CD4-positive, alpha-beta T cell (primary cell): ENCODE data around the gene MBTPS1. TPM values are rescaled to one million over a fixed set of nuclear protein-coding genes. Genes with fewer than 3 reads are reported as not detected.

ENCODE experiments used
- ATAC-seq: fragments of 200-7000 bp; cut with Tn5 transposase; one replicate; pipeline ENCODE4 v1.10.0; 2022; ENCODE audit warnings: mild to moderate bottlenecking; ENCODE audit not compliant: poor library complexity
- CTCF ChIA-PET: fragments of 350-600 bp; sonication (Branson Sonifier 250); formaldehyde crosslinking; loops from one replicate; lab custom pipeline; 2021; ENCODE audit warnings: antibody characterized with exemption, inconsistent platforms; lab: Charles Lee
- POLR2A ChIA-PET: fragments of 350-600 bp; sonication (Branson Sonifier 250); formaldehyde crosslinking; loops from one replicate; lab custom pipeline; 2021; ENCODE audit warnings: antibody characterized with exemption, inconsistent platforms; lab: Charles Lee
- DNase-seq, 14 experiments: peaks; one replicate each; pipeline ENCODE4 v3.0.0-alpha.2; 2013 to 2020; ENCODE audit warnings: mixed read lengths in 2 of 14
- H3K27ac ChIP-seq, 2 donors: one replicate each; pipeline versions ENCODE4 v1.5.1 to v1.7.0; 2013; ENCODE audit warnings: low read length in 2 of 2, low read depth in 1 of 2, mild to moderate bottlenecking in 1 of 2
- H3K27me3 ChIP-seq, 2 experiments: 1 replicate in 1 of 2; 2 replicates in 1 of 2; pipeline versions ENCODE4 v1.6.1 to v1.7.0; 2013; ENCODE audit warnings: low read length in 2 of 2, control low read depth in 1 of 2, mild to moderate bottlenecking in 1 of 2, moderate library complexity in 1 of 2; ENCODE audit not compliant: insufficient read depth in 2 of 2, control insufficient read depth in 1 of 2
- H3K36me3 ChIP-seq: one replicate; pipeline ENCODE4 v1.6.1; 2013; ENCODE audit warnings: low read length, control low read depth; ENCODE audit not compliant: insufficient read depth
- H3K4me1 ChIP-seq: one replicate; pipeline ENCODE4 v1.6.1; 2013; ENCODE audit warnings: low read length, control low read depth; ENCODE audit not compliant: insufficient read depth
- H3K4me3 ChIP-seq: one replicate; pipeline ENCODE4 v1.5.1; 2013; ENCODE audit warnings: mild to moderate bottlenecking, low read length, moderate library complexity
- H3K9me3 ChIP-seq, 2 experiments: 1 replicate in 1 of 2; 2 replicates in 1 of 2; pipeline versions ENCODE4 v1.6.1 to v1.7.0; 2013; ENCODE audit warnings: low read length in 2 of 2, mild to moderate bottlenecking in 2 of 2, control low read depth in 1 of 2, moderate library complexity in 1 of 2; ENCODE audit not compliant: control insufficient read depth in 1 of 2, insufficient read depth in 1 of 2
- H3K27ac Mint-ChIP-seq: one replicate; pipeline ENCODE4 v1.8.0; 2020; ENCODE audit warnings: mixed read lengths
- H3K27me3 Mint-ChIP-seq: one replicate; pipeline ENCODE4 v1.8.0; 2021; ENCODE audit warnings: mixed read lengths
- H3K36me3 Mint-ChIP-seq: one replicate; pipeline ENCODE4 v1.8.0; 2021; ENCODE audit warnings: low read depth, mixed read lengths
- H3K4me1 Mint-ChIP-seq: one replicate; pipeline ENCODE4 v1.8.0; 2021; ENCODE audit warnings: low read depth, mixed read lengths
- H3K4me3 Mint-ChIP-seq: one replicate; pipeline ENCODE4 v1.8.0; 2020; ENCODE audit warnings: mild to moderate bottlenecking, mixed read lengths
- H3K9me3 Mint-ChIP-seq: one replicate; pipeline ENCODE4 v1.8.0; 2020; ENCODE audit warnings: mixed read lengths
- intact Hi-C, 2 experiments: fragments of 100-400 bp; cut with DNase I in 1 of 2; cut with micrococcal nuclease in 1 of 2; formaldehyde crosslinking; loops; one replicate each; pipeline versions ENCODE4 v1.15.1 to v1.9.0; 2023 to 2025; cut with DNase I, micrococcal nuclease
- total RNA-seq, 174 experiments: library from RNA in 2 of 174; stranded (reverse) in 2 of 174; gene quantifications; one replicate each; pipeline ENCODE4 v1.2.3 and lab custom pipeline; 2021 to 2026
- TF ChIP-seq, protein P1 (sequence below): fragments of 200-600 bp; IDR thresholded peaks from one replicate; pipeline ENCODE4 v1.8.0; 2022; ENCODE audit warnings: antibody characterized with exemption, mild to moderate bottlenecking

The MBTPS1 gene
- total RNA-seq, 2 experiments from 2014 or later, result 121 to 122 TPM

DNA sequence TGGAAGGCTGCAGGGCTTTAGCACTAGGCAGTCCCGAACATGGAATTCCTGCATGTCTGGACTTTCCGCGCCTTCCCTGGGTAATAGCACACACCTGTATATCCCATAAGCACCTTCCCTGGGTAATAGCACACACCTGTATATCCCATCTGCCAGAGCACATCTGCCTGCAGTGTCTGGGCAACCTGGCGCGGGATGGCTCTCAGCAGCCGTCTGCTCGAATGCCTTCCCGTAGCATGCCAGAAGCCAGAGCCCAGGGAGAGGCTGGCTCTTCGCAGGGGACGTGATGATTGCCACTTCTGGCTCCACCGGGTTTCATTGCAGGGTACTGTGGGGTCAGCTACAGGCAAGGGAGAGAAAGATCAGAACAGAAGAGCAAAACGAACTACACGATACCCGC lies 21.3 kb downstream of the MBTPS1 start:
- H3K27ac Mint-ChIP-seq, result no peak overlapping the region

DNA sequence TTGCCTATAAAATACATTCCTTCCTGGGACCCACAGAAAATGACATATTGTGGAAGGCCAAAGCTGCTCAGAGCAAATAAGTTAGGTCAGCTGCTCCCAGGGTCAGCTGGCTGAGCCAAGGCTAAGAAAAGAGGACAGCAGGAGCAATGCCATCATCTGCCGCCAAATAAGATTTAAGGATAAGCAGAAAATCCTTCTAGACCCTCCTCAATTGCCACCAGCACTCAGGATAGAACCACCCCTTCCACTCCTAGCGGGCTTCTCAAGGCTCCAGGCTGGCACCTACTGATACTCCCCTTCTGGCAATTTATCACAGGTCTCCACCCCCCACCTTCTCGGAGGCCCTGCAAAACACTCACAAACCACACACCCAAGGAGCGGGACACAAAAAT lies 22.9 kb downstream of the MBTPS1 start:
- ATAC-seq (no peak), DNase-seq (no peak)
- ChIA-PET CTCF (no interaction called here), POLR2A (no interaction called here)
- TF ChIP-seq, protein P1, sequence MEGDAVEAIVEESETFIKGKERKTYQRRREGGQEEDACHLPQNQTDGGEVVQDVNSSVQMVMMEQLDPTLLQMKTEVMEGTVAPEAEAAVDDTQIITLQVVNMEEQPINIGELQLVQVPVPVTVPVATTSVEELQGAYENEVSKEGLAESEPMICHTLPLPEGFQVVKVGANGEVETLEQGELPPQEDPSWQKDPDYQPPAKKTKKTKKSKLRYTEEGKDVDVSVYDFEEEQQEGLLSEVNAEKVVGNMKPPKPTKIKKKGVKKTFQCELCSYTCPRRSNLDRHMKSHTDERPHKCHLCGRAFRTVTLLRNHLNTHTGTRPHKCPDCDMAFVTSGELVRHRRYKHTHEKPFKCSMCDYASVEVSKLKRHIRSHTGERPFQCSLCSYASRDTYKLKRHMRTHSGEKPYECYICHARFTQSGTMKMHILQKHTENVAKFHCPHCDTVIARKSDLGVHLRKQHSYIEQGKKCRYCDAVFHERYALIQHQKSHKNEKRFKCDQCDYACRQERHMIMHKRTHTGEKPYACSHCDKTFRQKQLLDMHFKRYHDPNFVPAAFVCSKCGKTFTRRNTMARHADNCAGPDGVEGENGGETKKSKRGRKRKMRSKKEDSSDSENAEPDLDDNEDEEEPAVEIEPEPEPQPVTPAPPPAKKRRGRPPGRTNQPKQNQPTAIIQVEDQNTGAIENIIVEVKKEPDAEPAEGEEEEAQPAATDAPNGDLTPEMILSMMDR, result no peak
- Mint-ChIP-seq H3K4me1 (peaks cover 19% of the 10 kb centered on the region), H3K4me3 (no peak overlapping the region), H3K27ac (no peak overlapping the region), H3K9me3 (no peaks in the 10 kb centered on the region), H3K27me3 (no peaks in the 10 kb centered on the region), H3K36me3 (peaks cover 100% of the 10 kb centered on the region)
- no peaks in the 10 kb centered on the region for H3K9me3 ChIP-seq
- intact Hi-C loops, result no loop called here
- peaks cover 6% of the 10 kb centered on the region for H3K4me1 ChIP-seq
- H3K27ac ChIP-seq, result no peak overlapping the region
- H3K4me3 ChIP-seq, result no peak overlapping the region
- H3K27me3 ChIP-seq, result no peaks in the 10 kb centered on the region
- peaks cover 90% of the 10 kb centered on the region for H3K36me3 ChIP-seq

More for the DNA sequence above, 21.3 kb downstream of the MBTPS1 start:
- no peak overlapping the region for H3K4me3 ChIP-seq
- DNase-seq (no peak), ATAC-seq (no peak)
- ChIA-PET CTCF (interaction anchor here (0.7 to 1.2 kb wide), 2 partner anchors 11 to 91 kb away, joined by 3 to 4 read pairs; partner anchors contain the start of gene TAF1C), POLR2A (no interaction called here)
- no peak overlapping the region for H3K4me3 Mint-ChIP-seq
- peaks cover 97% of the 10 kb centered on the region for H3K36me3 Mint-ChIP-seq
- TF ChIP-seq, protein P1, result no peak
- no peak overlapping the region for H3K27ac ChIP-seq
- intact Hi-C loops, result no loop called here
- no peaks in the 10 kb centered on the region for H3K9me3 ChIP-seq
- H3K4me1 ChIP-seq, result no peaks in the 10 kb centered on the region
- no peaks in the 10 kb centered on the region for H3K27me3 Mint-ChIP-seq
- peaks cover 85% of the 10 kb centered on the region for H3K36me3 ChIP-seq
- peaks cover 15% of the 10 kb centered on the region for H3K4me1 Mint-ChIP-seq
- no peaks in the 10 kb centered on the region for H3K27me3 ChIP-seq
- H3K9me3 Mint-ChIP-seq, result no peaks in the 10 kb centered on the region

DNA sequence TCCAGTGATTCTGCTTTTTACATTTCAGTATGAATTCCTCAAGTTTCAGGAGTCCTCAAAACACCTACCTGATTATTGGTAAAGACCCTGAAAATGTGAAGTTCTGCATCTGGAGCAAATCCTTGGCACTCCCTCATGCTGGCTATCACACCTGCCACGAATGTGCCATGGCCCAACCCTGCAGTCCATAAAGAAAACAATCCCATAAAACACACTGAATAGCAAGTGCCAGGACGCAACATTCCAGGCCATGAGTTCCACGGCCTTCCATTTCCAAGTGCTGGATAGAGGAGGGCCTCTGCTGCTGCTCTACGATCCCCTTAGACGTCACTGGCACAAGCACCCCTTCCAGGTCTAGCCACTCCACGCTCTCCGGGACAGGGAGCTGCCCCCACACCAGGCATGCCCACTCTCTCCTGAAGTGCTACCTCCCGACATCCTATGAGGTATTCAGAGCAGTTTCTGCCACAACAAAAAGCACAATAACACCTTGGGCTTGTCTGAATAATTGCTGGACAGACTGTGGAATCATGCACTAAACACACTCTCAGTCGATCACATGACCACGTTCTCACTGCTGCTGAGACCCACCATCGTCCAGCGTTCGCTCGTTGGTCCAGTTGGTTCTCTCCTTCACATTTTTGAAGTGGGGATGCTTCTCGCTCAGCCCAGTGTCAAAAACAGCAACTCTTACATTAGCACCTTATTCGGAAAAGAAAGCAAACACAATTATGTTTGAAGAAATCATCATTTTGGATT lies 23.4 kb downstream of the MBTPS1 start:
- Histone ChIP-seq H3K4me1 (peaks cover 12% of the 10 kb centered on the region), H3K27me3 (no peaks in the 10 kb centered on the region), H3K4me3 (no peak overlapping the region), H3K36me3 (peaks cover 91% of the 10 kb centered on the region), H3K9me3 (no peaks in the 10 kb centered on the region), H3K27ac (no peak overlapping the region)
- CTCF ChIA-PET, result interaction anchor here (1.3 to 1.6 kb wide), 2 partner anchors 12 to 94 kb away, joined by 4 read pairs; partner anchors contain the start of gene TAF1C
- no peak overlapping the region for H3K4me3 Mint-ChIP-seq
- POLR2A ChIA-PET, result no interaction called here
- TF ChIP-seq, protein P1, result no peak
- H3K27ac Mint-ChIP-seq, result no peak overlapping the region
- H3K9me3 Mint-ChIP-seq, result no peaks in the 10 kb centered on the region
- intact Hi-C loops, result no loop called here
- H3K27me3 Mint-ChIP-seq, result no peaks in the 10 kb centered on the region
- peaks cover 22% of the 10 kb centered on the region for H3K4me1 Mint-ChIP-seq
- DNase-seq (no peak), ATAC-seq (no peak)
- peaks cover 100% of the 10 kb centered on the region for H3K36me3 Mint-ChIP-seq
